Embryonic facial prominence (tissue), 1 donor: ENCODE results near the gene SSBP3.

ENCODE experiments used
- DNase-seq: peaks from one replicate; pipeline ENCODE4 v3.0.0-alpha.2; 2016; ENCODE audit errors: extremely low spot score

SSBP3 gene

GRCh38 chr1:54284781-54285529, 121.2 kb downstream of the SSBP3 start:
- no peak for DNase-seq

- no peak for DNase-seq
These were observed 122.4 kb downstream of the SSBP3 start for GRCh38 chr1:54283635-54284385.

- DNase-seq: no peak
These were observed 123.9 kb downstream of the SSBP3 start for GRCh38 chr1:54282101-54282847.

GRCh38 chr1:54280651-54281050, 125.5 kb downstream of the SSBP3 start:
- no peak for DNase-seq

GRCh38 chr1:54279457-54279856, 126.7 kb downstream of the SSBP3 start:
- no peak for DNase-seq

- no peak for DNase-seq
These were observed 127.2 kb downstream of the SSBP3 start for GRCh38 chr1:54278941-54279422.

GRCh38 chr1:54277451-54278341, 128.5 kb downstream of the SSBP3 start:
- DNase-seq: no peak

GRCh38 chr1:54276617-54277450, 129.4 kb downstream of the SSBP3 start:
- DNase-seq: no peak

- no peak for DNase-seq
These were observed 130.8 kb downstream of the SSBP3 start for GRCh38 chr1:54275349-54275748.

GRCh38 chr1:54274881-54275280, 131.3 kb downstream of the SSBP3 start:
- no peak for DNase-seq

GRCh38 chr1:54274448-54274847, 131.7 kb downstream of the SSBP3 start:
- DNase-seq: no peak

GRCh38 chr1:54273795-54274163, 132.4 kb downstream of the SSBP3 start:
- no peak for DNase-seq

GRCh38 chr1:54273092-54273794, 133.0 kb downstream of the SSBP3 start:
- peak; percentile 80 for DNase-seq

GRCh38 chr1:54272772-54273091, 133.5 kb downstream of the SSBP3 start:
- no peak for DNase-seq

GRCh38 chr1:54272134-54272533, 134.1 kb downstream of the SSBP3 start:
- DNase-seq: no peak

- DNase-seq: no peak
These were observed 134.9 kb downstream of the SSBP3 start for GRCh38 chr1:54271341-54271740.

GRCh38 chr1:54270543-54270942, 135.7 kb downstream of the SSBP3 start:
- no peak for DNase-seq

GRCh38 chr1:54268762-54269297, 137.4 kb downstream of the SSBP3 start:
- DNase-seq: no peak
